Tibial nerve (tissue), 4 donors: Measurements from ENCODE around the gene GABRG3. TPM values are rescaled to one million over a fixed set of nuclear protein-coding genes. Genes with fewer than 3 reads are reported as not detected.

ENCODE experiments used
- DNase-seq, 2 donors: peaks; one replicate each; pipeline ENCODE4 v3.0.0-alpha.2; 2019; ENCODE audit warnings: low spot score in 2 of 2
- H3K27ac ChIP-seq, 4 donors: fragments of 200-600 bp; sonication (generic) in 3 of 4; one replicate each; pipeline ENCODE4 v1.5.1; 2017 to 2019; ENCODE audit warnings: mild to moderate bottlenecking in 1 of 4
- H3K27me3 ChIP-seq, 2 donors: fragments of 200-600 bp; sonication (generic) in 1 of 2; one replicate each; pipeline versions ENCODE4 v1.5.1 to v1.6.0; 2017 to 2019
- H3K36me3 ChIP-seq, 3 donors: fragments of 200-600 bp; sonication (generic); one replicate each; pipeline ENCODE4 v1.5.1; 2018 to 2019
- H3K4me1 ChIP-seq, 4 donors: fragments of 200-600 bp; sonication (generic) in 3 of 4; one replicate each; pipeline ENCODE4 v1.5.1; 2017 to 2019
- H3K4me3 ChIP-seq, 4 donors: fragments of 200-600 bp; sonication (generic) in 3 of 4; one replicate each; pipeline ENCODE4 v1.5.1; 2017 to 2019; ENCODE audit warnings: mild to moderate bottlenecking in 1 of 4, moderate library complexity in 1 of 4
- H3K9me3 ChIP-seq, 4 donors: fragments of 200-600 bp; sonication (generic) in 3 of 4; one replicate each; pipeline ENCODE4 v1.5.1; 2017 to 2019
- CTCF ChIP-seq, 5 experiments: fragments of 200-600 bp in 3 of 5; fragments of 450-650 bp in 2 of 5; sonication (generic) in 3 of 5; IDR thresholded peaks; one replicate each; pipeline ENCODE4 v1.5.1; 2016 to 2019; ENCODE audit warnings: antibody characterized with exemption in 5 of 5, mild to moderate bottlenecking in 3 of 5, moderate library complexity in 2 of 5
- EP300 ChIP-seq, 2 donors: sonication (generic); formaldehyde crosslinking; IDR thresholded peaks; one replicate each; pipeline ENCODE4 v1.6.1; 2017; ENCODE audit warnings: antibody characterized with exemption in 2 of 2, mild to moderate bottlenecking in 1 of 2
- POLR2A ChIP-seq, 2 donors: fragments of 450-650 bp; IDR thresholded peaks; one replicate each; pipeline ENCODE4 v1.6.1; 2017; ENCODE audit warnings: antibody characterized with exemption in 2 of 2, mild to moderate bottlenecking in 2 of 2, moderate library complexity in 2 of 2
- WGBS, 2 donors: methylation state at CpG; one replicate each; pipeline ENCODE4 v1.1.5; 2018; 5-methylcytosine and 5-hydroxymethylcytosine counted together
- total RNA-seq, 4 donors: library from RNA; depleted of rRNA; stranded (reverse); fragments of >200 nt; gene quantifications; one replicate each; pipeline ENCODE4 v1.1.0, GENCODE V29; 2016

The GABRG3 gene
- total RNA-seq, 4 donors from 2014 or later, result not detected

DNA sequence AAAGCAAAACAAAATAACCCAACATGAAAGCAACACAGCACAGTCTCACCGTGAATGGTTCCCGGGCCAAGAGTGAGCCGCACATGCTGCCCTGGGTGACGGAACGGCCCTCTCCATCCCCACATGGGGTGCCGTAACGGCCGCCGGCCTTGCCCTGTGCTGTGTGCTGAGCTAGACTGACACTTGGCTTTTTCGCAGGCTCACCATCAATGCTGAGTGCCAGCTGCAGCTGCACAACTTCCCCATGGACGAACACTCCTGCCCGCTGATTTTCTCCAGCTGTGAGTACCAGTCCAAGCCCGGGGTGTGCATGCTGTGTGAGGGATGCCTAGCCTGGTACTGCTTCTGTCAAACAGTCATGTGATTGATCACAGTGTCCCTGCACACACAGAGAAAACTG is 357.6 kb downstream of the GABRG3 start:
- no peak for DNase-seq
- H3K27ac ChIP-seq, result no peak overlapping the region
- no peaks in the 10 kb centered on the region for H3K4me1 ChIP-seq
- no peak for TF ChIP-seq POLR2A (IDR thresholded peaks at IDR 0.05)
- no peak for TF ChIP-seq CTCF (IDR thresholded peaks at IDR 0.05)
- TF ChIP-seq EP300 (IDR thresholded peaks at IDR 0.05), result no peak
- peaks cover 0 to 4% (median 0%) of the 10 kb centered on the region in 4 donors for H3K9me3 ChIP-seq
- 51 to 69% methylated on average over 12 to 13 of the region's 13 CpGs for WGBS, 2 donors
- H3K4me3 ChIP-seq, result no peak overlapping the region
- H3K27me3 ChIP-seq, result no peaks in the 10 kb centered on the region
- H3K36me3 ChIP-seq, result no peaks in the 10 kb centered on the region

DNA sequence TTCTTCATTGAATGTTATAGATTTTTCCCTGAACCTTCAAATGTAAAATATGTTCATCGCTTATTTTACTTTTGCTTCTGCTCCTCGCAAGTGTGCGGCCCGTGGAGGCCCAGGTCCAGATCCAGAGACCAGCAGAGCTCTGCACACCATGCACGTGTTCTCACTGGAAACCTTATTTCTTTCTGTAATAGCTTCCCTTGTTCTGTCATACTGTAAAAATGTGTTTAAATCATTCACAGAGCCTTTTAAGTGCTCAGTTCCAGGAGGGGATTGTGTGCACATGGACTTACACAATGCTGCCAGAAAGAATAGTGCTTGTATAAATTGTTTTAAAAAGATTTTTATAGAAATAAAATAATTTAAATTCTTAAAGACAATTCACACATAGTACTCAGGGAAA is 359.3 kb downstream of the GABRG3 start:
- Histone ChIP-seq H3K27me3 (no peaks in the 10 kb centered on the region), H3K4me3 (no peak overlapping the region), H3K4me1 (no peaks in the 10 kb centered on the region), H3K9me3 (no peaks in the 10 kb centered on the region), H3K36me3 (no peaks in the 10 kb centered on the region), H3K27ac (no peak overlapping the region)
- WGBS, 2 donors, result 85 to 86% methylated on average over 5 of the region's 5 CpGs
- TF ChIP-seq POLR2A (IDR thresholded peaks at IDR 0.05) (no peak), EP300 (IDR thresholded peaks at IDR 0.05) (no peak), CTCF (IDR thresholded peaks at IDR 0.05) (no peak)
- no peak for DNase-seq

- Histone ChIP-seq H3K4me1 (no peaks in the 10 kb centered on the region), H3K27ac (no peak overlapping the region), H3K4me3 (no peak overlapping the region), H3K36me3 (no peaks in the 10 kb centered on the region), H3K9me3 (no peaks in the 10 kb centered on the region), H3K27me3 (no peaks in the 10 kb centered on the region)
- 23 to 25% methylated on average over 1 of the region's 1 CpG for WGBS, 2 donors
- DNase-seq, result no peak
- TF ChIP-seq POLR2A (IDR thresholded peaks at IDR 0.05) (no peak), CTCF (IDR thresholded peaks at IDR 0.05) (no peak), EP300 (IDR thresholded peaks at IDR 0.05) (no peak)
These were observed 365.7 kb downstream of the GABRG3 start for GRCh38 chr15:27336676-27337075.

DNA sequence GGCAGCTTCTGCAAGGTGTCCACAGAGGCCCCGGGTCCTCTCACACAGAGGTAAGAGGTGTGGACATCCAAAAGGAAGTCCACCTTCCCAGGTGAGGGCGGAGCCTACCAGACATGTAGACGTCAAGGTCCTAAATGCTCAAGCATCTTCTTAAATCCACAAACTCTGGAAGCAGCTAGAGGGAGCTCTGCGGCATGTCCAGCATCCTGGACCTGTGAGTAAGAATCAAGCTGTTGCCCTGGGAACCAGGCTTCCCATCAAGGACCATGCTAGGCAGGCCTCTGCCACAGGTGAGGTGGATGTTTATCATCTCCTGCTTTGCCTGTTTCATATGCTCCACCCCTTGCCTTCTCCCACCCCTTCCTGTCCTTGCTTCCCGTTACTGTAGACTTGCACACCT is 368.2 kb downstream of the GABRG3 start:
- no peaks in the 10 kb centered on the region for H3K4me1 ChIP-seq
- WGBS, 2 donors, result 82 to 89% methylated on average over 5 of the region's 5 CpGs
- no peaks in the 10 kb centered on the region for H3K36me3 ChIP-seq
- H3K27ac ChIP-seq, result no peak overlapping the region
- H3K4me3 ChIP-seq, result no peak overlapping the region
- TF ChIP-seq CTCF (IDR thresholded peaks at IDR 0.05) (no peak), POLR2A (IDR thresholded peaks at IDR 0.05) (no peak), EP300 (IDR thresholded peaks at IDR 0.05) (no peak)
- no peak for DNase-seq
- no peaks in the 10 kb centered on the region for H3K27me3 ChIP-seq
- no peaks in the 10 kb centered on the region for H3K9me3 ChIP-seq

GRCh38 chr15:27341780-27342343 is 370.9 kb downstream of the GABRG3 start:
- Histone ChIP-seq H3K4me1 (no peaks in the 10 kb centered on the region), H3K9me3 (no peaks in the 10 kb centered on the region), H3K27ac (no peak overlapping the region), H3K36me3 (no peaks in the 10 kb centered on the region), H3K27me3 (no peaks in the 10 kb centered on the region), H3K4me3 (no peak overlapping the region)
- no peak for DNase-seq
- TF ChIP-seq POLR2A (IDR thresholded peaks at IDR 0.05) (no peak), EP300 (IDR thresholded peaks at IDR 0.05) (no peak), CTCF (IDR thresholded peaks at IDR 0.05) (no peak)
- 47 to 63% methylated on average over 7 of the region's 7 CpGs for WGBS, 2 donors
